CD4-positive, alpha-beta T cell treated with Interleukin-6 at 100 ng/mL for 8 hours (primary cell): Measurements from ENCODE around the gene SORCS2.
"Not testable (repeated sequence)": the region's sequence is repeated elsewhere in the genome, so short reads cannot be mapped to it uniquely, and the experiment has no call there.

Experiments used
- DNase-seq: peaks from one replicate; pipeline ENCODE4 v3.0.0-alpha.2; 2020; ENCODE audit warnings: mixed read lengths, low spot score

Gene SORCS2

GRCh38 chr4:7199771-7200441 lies 7.6 kb downstream of the SORCS2 start:
- DNase-seq: no peak

DNA sequence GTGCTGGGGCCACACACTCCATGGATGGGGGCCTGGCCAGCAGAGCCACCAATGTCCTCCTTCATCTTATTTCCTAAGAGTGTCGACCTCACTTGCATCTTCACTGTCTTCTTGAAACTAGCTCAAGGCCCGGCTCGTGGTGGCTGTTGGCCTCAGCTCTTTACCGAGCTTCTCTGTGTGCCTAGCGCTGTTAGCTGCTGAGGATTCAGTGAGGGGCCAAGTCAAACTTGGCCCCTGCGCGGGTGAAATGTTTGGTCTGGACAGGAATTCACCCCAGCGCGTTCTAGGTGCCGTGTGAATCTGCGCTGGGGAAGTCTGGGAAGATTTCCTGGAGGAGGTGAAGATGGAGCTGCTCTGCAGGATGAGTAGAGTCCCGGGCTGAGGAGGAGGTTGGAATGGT lies 8.5 kb downstream of the SORCS2 start:
- no peak for DNase-seq

GRCh38 chr4:7201420-7202305 lies 9.3 kb downstream of the SORCS2 start:
- DNase-seq: no peak

GRCh38 chr4:7202411-7202810 lies 10.1 kb downstream of the SORCS2 start:
- DNase-seq: no peak

DNA sequence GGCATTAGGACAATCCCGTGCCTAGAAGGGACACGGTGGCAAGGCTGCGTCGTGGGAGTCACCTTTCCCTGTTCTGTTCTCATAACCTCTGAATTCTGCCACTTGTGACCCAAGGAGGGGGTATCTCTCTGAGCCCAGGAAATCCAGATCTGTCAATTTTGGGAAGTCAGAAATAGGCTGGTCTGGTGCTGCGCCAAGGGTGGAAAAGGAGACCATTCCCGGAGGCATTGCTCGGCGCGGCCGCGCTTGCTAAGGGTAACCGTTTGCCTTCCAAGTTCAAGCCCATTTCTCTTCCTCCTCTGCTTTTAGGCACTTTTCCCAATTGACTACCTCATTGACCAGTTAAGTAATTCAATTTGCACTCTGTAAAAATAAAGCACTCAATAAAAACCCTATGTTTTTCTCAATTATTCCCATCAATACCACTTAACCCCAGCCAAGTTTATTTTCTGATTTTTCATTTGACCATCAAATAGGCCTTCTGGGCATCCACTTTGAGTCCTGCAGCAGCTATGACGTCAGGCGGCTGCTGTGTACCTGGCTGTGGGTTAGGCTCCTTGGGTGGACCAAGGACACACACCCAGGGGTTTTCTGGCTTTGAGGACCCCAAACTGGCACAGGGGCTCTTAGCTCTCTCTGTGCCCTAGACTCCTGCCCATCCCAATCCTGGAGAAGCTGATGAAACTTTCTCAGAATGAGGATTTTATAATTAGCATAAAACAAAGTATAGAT lies 12.5 kb downstream of the SORCS2 start:
- DNase-seq: no peak

- no peak for DNase-seq
These were observed 14.0 kb downstream of the SORCS2 start for GRCh38 chr4:7206385-7206784.

GRCh38 chr4:7206911-7207567 lies 14.7 kb downstream of the SORCS2 start:
- no peak for DNase-seq

DNA sequence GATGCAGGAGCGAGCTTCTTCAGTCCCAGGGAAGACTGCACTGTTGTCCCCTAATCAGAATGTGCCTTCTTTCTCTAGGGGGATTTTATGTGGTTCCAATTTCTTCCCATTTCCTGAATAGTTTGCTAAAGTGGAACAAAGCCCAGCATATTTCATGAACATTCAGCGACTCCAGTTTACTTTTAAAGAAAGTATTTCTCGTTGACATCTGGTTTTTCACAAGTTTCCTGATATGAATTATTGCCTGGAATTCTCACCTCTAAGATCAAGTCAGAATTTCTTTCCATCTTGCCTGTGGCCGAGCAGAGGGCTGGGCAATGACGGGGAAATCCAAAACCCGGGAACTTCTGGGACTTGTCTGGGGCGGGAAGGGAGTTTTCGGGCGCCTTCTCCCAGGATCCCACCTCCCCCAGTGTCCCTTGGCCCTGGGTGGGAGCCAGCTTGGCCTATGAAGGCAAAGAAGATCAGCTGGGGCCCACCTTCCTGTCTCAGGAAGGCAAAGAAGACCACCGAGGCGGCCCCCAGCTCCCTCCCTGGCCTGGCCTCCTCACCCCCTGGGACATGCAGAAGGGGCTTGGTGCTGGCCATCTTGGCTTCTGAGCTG lies 15.4 kb downstream of the SORCS2 start:
- DNase-seq: no peak

DNA sequence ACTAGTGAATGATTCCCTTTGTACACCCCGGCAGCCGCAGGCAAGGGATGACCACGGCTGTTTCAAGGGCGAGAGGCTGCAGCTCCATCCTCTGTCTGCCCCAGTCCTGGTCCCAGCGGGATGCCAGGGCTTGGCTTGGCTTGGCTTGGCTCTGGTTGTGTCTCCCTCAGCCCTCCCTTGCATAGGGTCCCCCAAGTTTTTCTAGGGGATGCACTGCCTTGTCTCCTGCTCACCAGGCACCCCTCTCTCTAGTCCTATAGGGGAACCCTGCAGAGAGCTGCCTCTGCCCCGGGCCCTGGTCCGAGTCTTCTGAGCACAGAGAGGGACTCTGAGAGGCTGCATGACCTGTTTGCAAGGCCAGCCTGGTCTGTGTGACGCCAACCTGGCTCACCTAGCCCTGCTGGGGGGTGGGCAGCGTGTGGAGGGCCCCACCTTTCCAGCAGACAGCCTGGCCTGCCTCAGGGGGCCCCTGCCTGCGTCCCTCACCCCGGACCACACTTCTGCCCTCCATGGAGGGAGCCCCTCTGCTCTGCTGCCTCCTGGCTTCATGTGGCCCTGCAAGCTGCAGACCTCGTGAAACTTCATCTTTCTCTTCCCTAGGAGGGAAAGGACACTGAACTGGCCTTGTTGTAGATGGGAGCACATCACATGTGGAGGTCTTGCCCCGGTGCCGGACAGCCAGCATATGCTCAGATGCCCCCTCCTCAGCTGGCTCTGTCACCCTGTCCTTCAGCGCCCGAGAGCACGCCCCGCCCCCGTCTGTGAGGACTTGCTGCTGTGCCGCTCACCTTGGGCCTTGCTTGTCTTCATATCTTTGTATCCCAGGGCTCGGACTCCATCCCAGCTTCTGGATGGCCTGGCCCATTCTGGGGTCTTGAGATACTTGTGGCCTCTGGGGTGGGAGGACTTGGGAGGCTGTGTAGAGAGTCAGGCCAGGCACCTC lies 16.4 kb downstream of the SORCS2 start:
- no peak for DNase-seq

- DNase-seq: no peak
These were observed 17.4 kb downstream of the SORCS2 start for GRCh38 chr4:7209699-7210098.

- no peak for DNase-seq
These were observed 18.5 kb downstream of the SORCS2 start for GRCh38 chr4:7210824-7211223.

GRCh38 chr4:7212101-7212674 lies 19.9 kb downstream of the SORCS2 start:
- DNase-seq: no peak

GRCh38 chr4:7212921-7213320 lies 20.6 kb downstream of the SORCS2 start:
- no peak for DNase-seq

DNA sequence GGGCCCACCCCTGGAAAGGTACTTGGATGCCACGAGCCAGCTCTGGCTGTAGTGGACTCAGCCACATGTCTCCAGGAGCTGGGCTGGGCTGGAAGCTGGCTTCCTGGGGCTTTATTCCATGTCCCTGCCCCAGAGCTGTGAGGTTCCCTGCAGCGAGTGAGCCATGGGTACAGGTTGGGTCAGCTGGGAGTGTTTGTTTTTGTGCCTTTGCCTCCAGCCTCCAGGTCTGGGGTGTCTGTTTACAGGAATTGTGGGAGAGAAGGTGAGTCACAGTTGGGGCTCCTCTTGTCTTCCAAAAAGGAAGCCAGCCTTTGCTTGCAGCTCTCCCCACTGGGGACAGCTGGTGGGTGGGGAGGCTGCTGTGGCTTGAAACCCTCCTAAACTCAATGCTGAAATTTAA lies 21.5 kb downstream of the SORCS2 start:
- no peak for DNase-seq

DNA sequence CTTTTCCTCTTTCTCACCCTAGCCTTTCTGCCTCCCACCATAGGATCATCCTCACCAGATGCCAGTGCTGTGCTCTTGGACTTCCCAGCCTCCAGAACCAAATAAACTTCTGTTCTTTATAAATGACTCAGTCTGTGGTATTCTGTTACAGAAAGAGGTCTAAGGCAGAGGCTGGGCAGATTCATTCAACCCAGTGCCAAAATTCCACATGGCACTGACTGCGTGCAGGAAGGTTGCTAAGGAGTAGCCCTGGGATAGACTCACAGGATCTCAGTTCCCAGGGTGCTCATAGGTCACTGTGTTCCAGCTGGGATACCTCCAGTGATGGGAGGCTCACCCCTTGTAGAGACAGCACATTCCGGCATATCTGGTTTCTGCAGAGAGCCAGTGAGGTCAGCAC lies 22.0 kb downstream of the SORCS2 start:
- no peak for DNase-seq

DNA sequence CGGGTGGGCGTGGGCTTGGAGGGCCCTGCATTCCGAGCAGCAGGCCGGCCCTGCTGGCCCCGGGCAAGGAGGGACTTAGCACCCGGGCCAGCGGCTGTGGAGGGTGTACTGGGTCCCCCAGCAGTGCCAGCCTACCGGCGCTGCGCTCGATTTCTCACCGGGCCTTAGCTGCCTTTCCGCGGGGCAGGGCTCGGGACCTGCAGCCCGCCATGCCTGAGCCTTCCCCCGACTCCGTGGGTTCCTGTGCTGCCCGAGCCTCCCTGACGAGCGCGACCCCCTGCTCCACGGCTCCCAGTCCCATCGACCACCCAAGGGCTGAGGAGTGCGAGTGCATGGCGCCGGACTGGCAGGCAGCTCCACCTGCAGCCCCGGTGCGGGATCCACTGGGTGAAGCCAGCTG lies 22.8 kb downstream of the SORCS2 start:
- not testable (repeated sequence) for DNase-seq

- no peak for DNase-seq
These were observed 24.7 kb downstream of the SORCS2 start for GRCh38 chr4:7217039-7217438.

- no peak for DNase-seq
These were observed 25.4 kb downstream of the SORCS2 start for GRCh38 chr4:7217474-7218321.

GRCh38 chr4:7218686-7219085 lies 26.3 kb downstream of the SORCS2 start:
- no peak for DNase-seq
